Measurements from ENCODE around the gene MCC.

MCC gene

GRCh38 chr5:113040672-113041260, 447.5 kb downstream of the MCC start:
- no peak for DNase-seq

GRCh38 chr5:113039934-113040285, 448.3 kb downstream of the MCC start:
- DNase-seq: no peak

GRCh38 chr5:113039229-113039933, 448.9 kb downstream of the MCC start:
- no peak for DNase-seq

GRCh38 chr5:113038714-113039113, 449.5 kb downstream of the MCC start:
- DNase-seq: no peak

- no peak for DNase-seq
These were observed 450.1 kb downstream of the MCC start for GRCh38 chr5:113038136-113038535.

GRCh38 chr5:113036826-113037225, 451.4 kb downstream of the MCC start:
- DNase-seq: no peak

GRCh38 chr5:113036321-113036720, 451.9 kb downstream of the MCC start:
- DNase-seq: no peak

- DNase-seq: no peak
These were observed 453.2 kb downstream of the MCC start for GRCh38 chr5:113035096-113035495.

- no peak for DNase-seq
These were observed 454.0 kb downstream of the MCC start for GRCh38 chr5:113034182-113034773.

GRCh38 chr5:113031557-113031956, 456.7 kb downstream of the MCC start:
- no peak for DNase-seq

GRCh38 chr5:113031104-113031503, 457.1 kb downstream of the MCC start:
- DNase-seq: no peak

GRCh38 chr5:113029614-113030013, 458.6 kb downstream of the MCC start:
- no peak for DNase-seq

GRCh38 chr5:113027431-113027830, 460.8 kb downstream of the MCC start:
- no peak for DNase-seq

GRCh38 chr5:113027015-113027414, 461.2 kb downstream of the MCC start:
- DNase-seq: no peak

GRCh38 chr5:113026211-113026610, 462.0 kb downstream of the MCC start:
- DNase-seq: no peak

- DNase-seq: no peak
These were observed 462.7 kb downstream of the MCC start for GRCh38 chr5:113025596-113025995.

GRCh38 chr5:113024076-113024697, 464.1 kb downstream of the MCC start:
- DNase-seq: no peak

GRCh38 chr5:113022661-113023060, 465.6 kb downstream of the MCC start:
- peak; percentile 77 for DNase-seq

GRCh38 chr5:113020461-113021273, 467.6 kb downstream of the MCC start:
- DNase-seq: peak; percentile 39

GRCh38 chr5:113017881-113018635, 470.2 kb downstream of the MCC start:
- no peak for DNase-seq

GRCh38 chr5:113005454-113005853, 482.8 kb downstream of the MCC start:
- DNase-seq: no peak

GRCh38 chr5:113003763-113004162, 484.5 kb downstream of the MCC start:
- DNase-seq: no peak

All from CD4-positive, alpha-beta T cell treated with Interleukin-17A for 1 hour (primary cell).